GM10847 (cell line): Measurements from ENCODE around the gene KRTAP10-12.
"Not testable (repeated sequence)": the region's sequence is repeated elsewhere in the genome, so short reads cannot be mapped to it uniquely, and the experiment has no call there.

Experiments
- POLR2A ChIP-seq: IDR thresholded peaks from 2 replicates; pipeline ENCODE4 v1.6.1; 2011; ENCODE audit not compliant: insufficient read length; ENCODE audit errors: extremely low read depth

Gene KRTAP10-12, protein sequence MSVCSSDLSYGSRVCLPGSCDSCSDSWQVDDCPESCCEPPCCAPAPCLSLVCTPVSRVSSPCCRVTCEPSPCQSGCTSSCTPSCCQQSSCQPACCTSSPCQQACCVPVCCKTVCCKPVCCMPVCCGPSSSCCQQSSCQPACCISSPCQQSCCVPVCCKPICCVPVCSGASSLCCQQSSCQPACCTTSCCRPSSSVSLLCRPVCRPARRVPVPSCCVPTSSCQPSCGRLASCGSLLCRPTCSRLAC

GRCh38 chr21:44697172-44697810 lies at the start of gene KRTAP10-12:
Gene KRTAP10-12, plus strand, starts transcription at chr21:44697172. Its CDS starts 30 bp downstream, at chr21:44697202.
- not testable (repeated sequence) for TF ChIP-seq POLR2A

GRCh38 chr21:44647222-44647552 lies 49.8 kb upstream of the KRTAP10-12 start:
- no peak for TF ChIP-seq POLR2A

GRCh38 chr21:44648557-44649311 lies 48.2 kb upstream of the KRTAP10-12 start:
- TF ChIP-seq POLR2A: no peak

- TF ChIP-seq POLR2A: no peak
Observed at GRCh38 chr21:44649521-44650100, 47.4 kb upstream of the KRTAP10-12 start.

DNA sequence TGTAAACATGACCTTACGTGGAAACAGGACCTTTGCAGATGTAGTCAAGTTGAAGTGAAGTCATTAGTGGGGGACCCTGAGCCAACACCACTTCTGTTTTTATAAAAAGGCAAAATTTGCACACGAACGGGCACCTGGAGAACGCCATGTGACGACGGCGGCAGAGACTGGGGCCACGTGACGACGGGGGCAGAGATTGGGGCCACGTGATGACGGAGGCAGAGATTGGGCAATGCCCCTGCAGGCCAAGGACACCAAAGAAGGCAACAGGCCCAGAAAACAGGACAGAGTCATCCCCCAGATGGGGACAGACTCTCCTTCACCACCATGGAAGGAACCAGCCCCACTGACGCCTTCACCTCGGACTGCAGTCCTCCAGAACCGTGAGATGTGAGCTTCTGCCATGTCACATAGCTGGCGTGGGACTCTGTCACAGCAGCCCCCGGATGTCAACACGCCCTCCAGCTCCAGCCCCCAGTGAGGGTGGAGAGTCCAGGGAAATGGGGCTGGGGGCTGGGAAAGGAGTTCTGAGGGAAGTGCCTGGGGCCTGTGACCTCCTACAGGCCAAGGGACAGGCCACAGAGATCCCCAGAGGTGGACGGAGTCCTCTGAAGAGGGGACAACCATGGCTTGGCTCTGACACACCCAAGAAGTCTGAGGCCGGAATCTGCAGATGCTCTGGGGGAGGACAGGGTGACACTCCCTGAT lies 46.6 kb upstream of the KRTAP10-12 start:
- TF ChIP-seq POLR2A: no peak

- no peak for TF ChIP-seq POLR2A
Observed at GRCh38 chr21:44650973-44651675, 45.8 kb upstream of the KRTAP10-12 start.

- TF ChIP-seq POLR2A: no peak
Observed at GRCh38 chr21:44653123-44653522, 43.8 kb upstream of the KRTAP10-12 start.

DNA sequence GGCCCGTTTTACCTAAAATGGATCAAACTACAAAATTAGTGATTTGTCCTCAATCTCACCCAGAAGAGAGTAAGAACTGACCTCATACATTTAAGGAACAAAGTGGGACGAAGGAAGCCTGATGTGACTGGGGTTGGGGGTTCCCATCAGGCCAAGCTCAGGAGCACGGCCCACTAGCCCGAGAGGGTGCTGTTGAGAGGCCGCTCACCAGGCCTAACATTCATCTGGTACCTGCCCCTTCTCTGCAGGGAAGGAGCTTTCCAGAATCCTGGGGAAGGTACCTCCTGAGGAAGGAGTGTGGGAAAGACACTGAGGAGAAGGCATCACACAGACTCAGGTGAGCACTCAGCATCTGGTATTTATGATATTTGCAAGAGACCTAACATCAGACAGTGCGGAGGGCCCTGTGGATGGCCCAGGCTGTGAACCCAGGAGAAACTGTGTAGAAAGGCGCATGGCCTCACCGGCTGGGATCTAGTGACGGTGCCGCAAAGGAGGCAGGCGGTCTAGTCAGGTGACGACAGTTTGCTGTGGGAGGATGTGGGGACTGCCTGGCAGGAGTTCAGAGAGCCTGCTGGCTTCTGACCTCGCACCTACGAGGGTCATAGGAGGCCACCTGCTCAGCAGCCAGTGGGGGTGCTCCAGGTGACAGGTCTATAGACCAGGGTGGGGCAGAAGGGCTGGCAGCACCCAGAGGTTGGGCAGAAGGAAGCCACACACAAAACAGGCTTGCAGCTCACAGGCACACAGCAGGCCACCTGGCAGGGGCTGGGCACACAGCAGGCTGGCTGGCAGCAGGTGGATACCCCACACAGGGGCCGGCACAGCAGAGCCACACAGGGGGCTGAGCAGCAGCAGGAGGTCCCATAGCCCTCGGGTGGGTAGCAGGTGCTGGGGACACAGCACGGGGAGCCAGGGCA lies 43.1 kb upstream of the KRTAP10-12 start:
- no peak for TF ChIP-seq POLR2A

- no peak for TF ChIP-seq POLR2A
Observed at GRCh38 chr21:44654576-44655175, 42.3 kb upstream of the KRTAP10-12 start, which contains the start of gene KRTAP12-4. Gene KRTAP12-4, minus strand, starts transcription at chr21:44654659. Its CDS starts 45 bp downstream, at chr21:44654614.

DNA sequence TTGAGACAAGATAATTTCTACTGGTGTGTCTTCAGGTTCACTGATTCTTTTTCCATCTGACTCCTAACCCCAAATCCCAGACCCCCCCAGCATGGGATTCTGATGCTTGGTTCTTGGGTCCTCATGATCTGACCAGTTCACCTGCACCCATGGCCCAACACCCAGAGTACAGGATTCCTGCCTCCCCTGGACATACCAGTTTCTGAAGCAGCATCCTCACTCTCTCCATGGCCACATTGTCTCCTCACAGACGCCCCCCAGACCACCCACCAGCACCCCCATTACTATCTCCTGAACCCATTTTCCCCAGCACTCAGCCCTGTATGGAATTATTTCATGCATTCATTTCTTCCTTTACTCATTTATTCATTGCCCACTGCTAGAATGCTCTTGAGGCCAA lies 40.1 kb upstream of the KRTAP10-12 start:
- no peak for TF ChIP-seq POLR2A

DNA sequence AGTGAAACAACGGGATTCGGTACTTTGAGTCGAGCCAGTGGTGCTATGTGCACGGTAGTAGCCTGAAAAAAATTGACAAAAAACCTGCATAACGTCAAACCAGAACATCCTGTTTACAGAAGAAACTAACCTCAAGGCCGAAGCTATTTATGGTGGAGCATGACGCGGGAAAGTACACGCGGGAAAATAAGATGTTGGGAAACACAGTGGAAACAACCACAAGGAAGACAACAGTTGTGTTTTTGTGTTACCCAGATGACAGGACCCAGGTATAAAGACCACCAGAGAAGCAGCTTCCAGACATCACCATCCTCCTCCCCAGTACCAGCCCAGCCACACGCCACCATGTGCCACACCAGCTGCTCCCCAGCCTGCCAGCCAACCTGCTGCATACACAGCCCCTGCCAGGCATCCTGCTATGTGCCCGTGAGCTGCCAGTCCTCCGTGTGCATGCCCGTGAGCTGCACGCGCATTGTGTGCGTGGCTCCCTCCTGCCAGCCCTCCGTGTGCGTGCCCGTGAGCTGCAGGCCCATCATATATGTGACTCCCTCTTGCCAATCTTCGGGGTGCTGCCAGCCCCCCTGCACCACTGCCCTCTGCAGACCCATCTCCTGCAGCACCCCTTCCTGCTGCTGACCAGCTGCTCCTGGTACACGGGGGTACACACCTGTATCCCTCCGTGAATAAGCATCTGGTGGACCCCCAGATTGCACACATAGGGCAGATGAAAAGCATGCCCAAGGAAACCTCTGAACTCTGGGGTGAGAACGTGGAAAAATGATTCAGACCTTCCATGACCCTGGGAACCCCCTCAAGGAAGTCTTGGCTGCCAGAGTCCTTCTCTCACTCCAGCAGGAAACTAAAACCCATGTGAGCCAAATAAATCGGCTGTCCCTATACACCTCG lies 39.1 kb upstream of the KRTAP10-12 start, which contains the start of gene KRTAP12-3:
TSS of gene KRTAP12-3 (plus strand) at position 298 of the 906 bp plus-strand sequence. CDS start at position 346, 48 bp downstream.
- no peak for TF ChIP-seq POLR2A

GRCh38 chr21:44658541-44658910 lies 38.4 kb upstream of the KRTAP10-12 start:
- TF ChIP-seq POLR2A: no peak
